Measurements from ENCODE around the gene LTBP2. TPM values are rescaled to one million over a fixed set of nuclear protein-coding genes. Genes with fewer than 3 reads are reported as not detected.

Gene LTBP2
- total RNA-seq, 1 experiment from 2014 or later: 1.5 TPM

DNA sequence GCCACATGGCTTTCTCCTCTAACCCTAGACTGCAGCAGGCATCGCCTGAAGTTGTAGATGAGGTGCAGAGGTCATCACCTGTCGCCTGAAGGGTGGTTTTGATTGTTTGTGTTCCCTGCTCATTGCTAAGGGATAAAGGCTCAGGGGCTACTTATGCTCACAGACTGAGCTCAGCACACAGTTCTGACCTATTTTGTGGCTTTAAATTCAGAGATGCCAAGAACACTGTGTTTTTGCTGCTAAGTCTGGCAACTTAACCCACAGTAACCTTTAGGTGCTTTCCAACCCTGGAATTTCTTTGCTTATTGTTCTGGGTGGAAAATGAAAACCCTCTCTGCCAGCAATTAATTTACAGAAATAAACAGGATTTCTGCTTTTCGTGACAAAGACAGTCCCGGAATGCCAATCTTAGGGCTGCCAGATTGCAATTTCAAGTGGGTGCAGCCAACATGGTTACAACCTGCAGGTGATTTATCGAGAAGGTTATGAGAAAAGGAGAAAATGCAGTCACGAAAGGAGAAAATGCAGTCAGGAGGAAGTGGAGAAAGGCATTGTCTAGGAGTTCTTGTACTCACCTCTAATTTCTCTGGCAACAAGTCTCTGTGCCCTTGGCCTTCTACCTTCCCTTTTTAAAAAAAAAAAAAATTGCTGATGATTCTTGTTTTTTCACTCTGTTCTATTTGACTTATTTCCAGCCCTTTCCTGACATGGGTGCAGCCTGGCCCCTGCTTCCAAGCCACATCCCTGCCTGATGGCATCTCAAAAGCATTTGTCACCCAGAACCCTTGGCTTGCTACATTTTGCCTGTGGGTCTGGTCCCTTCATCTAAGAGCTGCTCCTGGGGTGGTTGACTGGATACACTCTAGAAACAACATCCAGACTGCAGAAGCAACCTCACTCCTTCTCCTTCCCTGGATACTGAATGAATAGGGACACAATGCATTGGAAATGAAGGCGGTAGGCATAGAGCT is 142.2 kb downstream of the LTBP2 start (continued):
- TF ChIP-seq, protein P1, sequence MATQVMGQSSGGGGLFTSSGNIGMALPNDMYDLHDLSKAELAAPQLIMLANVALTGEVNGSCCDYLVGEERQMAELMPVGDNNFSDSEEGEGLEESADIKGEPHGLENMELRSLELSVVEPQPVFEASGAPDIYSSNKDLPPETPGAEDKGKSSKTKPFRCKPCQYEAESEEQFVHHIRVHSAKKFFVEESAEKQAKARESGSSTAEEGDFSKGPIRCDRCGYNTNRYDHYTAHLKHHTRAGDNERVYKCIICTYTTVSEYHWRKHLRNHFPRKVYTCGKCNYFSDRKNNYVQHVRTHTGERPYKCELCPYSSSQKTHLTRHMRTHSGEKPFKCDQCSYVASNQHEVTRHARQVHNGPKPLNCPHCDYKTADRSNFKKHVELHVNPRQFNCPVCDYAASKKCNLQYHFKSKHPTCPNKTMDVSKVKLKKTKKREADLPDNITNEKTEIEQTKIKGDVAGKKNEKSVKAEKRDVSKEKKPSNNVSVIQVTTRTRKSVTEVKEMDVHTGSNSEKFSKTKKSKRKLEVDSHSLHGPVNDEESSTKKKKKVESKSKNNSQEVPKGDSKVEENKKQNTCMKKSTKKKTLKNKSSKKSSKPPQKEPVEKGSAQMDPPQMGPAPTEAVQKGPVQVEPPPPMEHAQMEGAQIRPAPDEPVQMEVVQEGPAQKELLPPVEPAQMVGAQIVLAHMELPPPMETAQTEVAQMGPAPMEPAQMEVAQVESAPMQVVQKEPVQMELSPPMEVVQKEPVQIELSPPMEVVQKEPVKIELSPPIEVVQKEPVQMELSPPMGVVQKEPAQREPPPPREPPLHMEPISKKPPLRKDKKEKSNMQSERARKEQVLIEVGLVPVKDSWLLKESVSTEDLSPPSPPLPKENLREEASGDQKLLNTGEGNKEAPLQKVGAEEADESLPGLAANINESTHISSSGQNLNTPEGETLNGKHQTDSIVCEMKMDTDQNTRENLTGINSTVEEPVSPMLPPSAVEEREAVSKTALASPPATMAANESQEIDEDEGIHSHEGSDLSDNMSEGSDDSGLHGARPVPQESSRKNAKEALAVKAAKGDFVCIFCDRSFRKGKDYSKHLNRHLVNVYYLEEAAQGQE (IDR thresholded peaks at IDR 0.05; ENCODE audit: low read depth): no peak

DNA sequence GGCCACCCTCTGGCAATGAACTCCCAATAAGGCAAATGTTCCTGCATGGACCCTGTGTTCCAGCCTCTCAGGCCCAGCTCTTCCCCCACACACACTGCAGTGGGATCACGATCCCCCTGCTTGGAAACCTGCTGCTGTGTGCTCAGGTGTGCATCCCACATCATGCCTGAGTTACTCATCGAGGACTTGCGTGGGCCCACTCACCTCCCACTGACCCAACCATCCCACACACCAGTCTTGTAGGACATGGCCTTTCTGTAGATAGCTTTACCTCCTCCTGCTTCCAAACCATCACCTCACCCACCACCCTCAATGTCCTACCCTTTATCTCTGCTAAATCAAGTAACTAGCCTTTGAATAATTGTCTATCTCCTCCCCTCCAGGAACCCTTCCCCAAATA is 143.5 kb downstream of the LTBP2 start:
- RAD21 ChIA-PET (ENCODE audit: low non-redundant PET in 1 of 2, low total read pairs in 2 of 2, uncharacterized antibody in 2 of 2, unreplicated experiment in 2 of 2): no interaction called here
- POLR2A ChIA-PET: no interaction called here

More for the DNA sequence above, 143.5 kb downstream of the LTBP2 start:
- no peak for ATAC-seq
- intact Hi-C loops (cut with micrococcal nuclease): no loop called here
- Histone ChIP-seq H3K9ac (ENCODE audit: low read length) (no peak overlapping the region), H3K36me3 (ENCODE audit: control insufficient read depth in 1 of 2, insufficient read depth in 2 of 2, low read length in 2 of 2) (no peaks in the 10 kb centered on the region; a peak in 1 of 4 replicates), H3K27me3 (ENCODE audit: insufficient read depth, low read length) (0 out of 2 replicates have a peak, but pooled peaks cover 4% of the 10 kb centered on the region), H2AFZ (ENCODE audit: low read depth, low read length, poor library complexity, severe bottlenecking) (no peak overlapping the region), H3K27ac (ENCODE audit: low read depth, low read length) (no peak overlapping the region), H3K4me3 (replicated peaks in 1 of 2; ENCODE audit: low read depth in 1 of 2, low read length in 2 of 2) (no peak overlapping the region), H3K9me2 (ENCODE audit: insufficient read depth) (no peaks in the 10 kb centered on the region), H3K4me2 (ENCODE audit: low read length) (no peak overlapping the region), H3K79me2 (ENCODE audit: insufficient read depth, low read length) (no peaks in the 10 kb centered on the region), H4K20me1 (ENCODE audit: insufficient read depth) (no peaks in the 10 kb centered on the region), H3K4me1 (ENCODE audit: control insufficient read depth in 1 of 2, insufficient read depth in 2 of 2, low read length in 2 of 2) (no peaks in the 10 kb centered on the region), H3K9me3 (ENCODE audit: control insufficient read depth in 1 of 2, insufficient read depth in 1 of 2, low read depth in 1 of 2, low read length in 2 of 2) (no peaks in the 10 kb centered on the region)
- CTCF ChIA-PET: no interaction called here
- DNase-seq (ENCODE audit: low read depth, low spot score): no peak
- no peak for TF ChIP-seq YY1 (IDR thresholded peaks at IDR 0.05; ENCODE audit: extremely low read depth, insufficient replicate concordance, low read depth, low read length)
- no TSS peak for BruUV-seq (replicated peaks)
